Vagina (tissue), 2 donors: ENCODE measurements around the gene PPARD. TPM values are rescaled to one million over a fixed set of nuclear protein-coding genes. Genes with fewer than 3 reads are reported as not detected.
A peak's percentile ranks its signal among the peaks of the same experiment; 100 is the strongest.
"Not testable (repeated sequence)": the region's sequence is repeated elsewhere in the genome, so short reads cannot be mapped to it uniquely, and the experiment has no call there.

ENCODE experiments used
- DNase-seq, 2 donors: peaks; one replicate each; pipeline ENCODE4 v3.0.0-alpha.2; 2017; ENCODE audit errors: extremely low spot score in 2 of 2
- H3K27ac ChIP-seq: fragments of 200-600 bp; sonication (generic); one replicate; pipeline ENCODE4 v1.5.1; 2019
- H3K27me3 ChIP-seq: fragments of 200-600 bp; sonication (generic); one replicate; pipeline ENCODE4 v1.5.1; 2019
- H3K36me3 ChIP-seq, 2 donors: fragments of 200-600 bp; sonication (generic); one replicate each; pipeline ENCODE4 v1.5.1; 2017 to 2019
- H3K4me1 ChIP-seq: fragments of 200-600 bp; sonication (generic); one replicate; pipeline ENCODE4 v1.5.1; 2019
- H3K4me3 ChIP-seq, 2 donors: fragments of 200-600 bp; sonication (generic); 1 replicate in 1 of 2; 2 replicates in 1 of 2; pipeline ENCODE4 v1.5.1; 2016 to 2019
- H3K9me3 ChIP-seq: fragments of 200-600 bp; sonication (generic); one replicate; pipeline ENCODE4 v1.5.1; 2019
- POLR2A ChIP-seq, 2 donors: fragments of 450-650 bp; IDR thresholded peaks; one replicate each; pipeline ENCODE4 v1.6.1; 2017; ENCODE audit warnings: antibody characterized with exemption in 2 of 2, mild to moderate bottlenecking in 2 of 2, moderate library complexity in 2 of 2
- POLR2AphosphoS5 ChIP-seq, 2 donors: sonication (generic); formaldehyde crosslinking; IDR thresholded peaks; one replicate each; pipeline ENCODE4 v1.9.0; 2017; ENCODE audit warnings: antibody characterized with exemption in 2 of 2, mild to moderate bottlenecking in 2 of 2, low read depth in 1 of 2; ENCODE audit not compliant: insufficient read depth in 1 of 2
- intact Hi-C: fragments of 100-400 bp; cut with DNase I; formaldehyde crosslinking; loops from one replicate; pipeline ENCODE4 v1.15.1; 2023
- total RNA-seq: library from RNA; depleted of rRNA; stranded (reverse); fragments of >200 nt; gene quantifications from one replicate; pipeline ENCODE4 v1.2.3, GENCODE V29; 2016
- TF ChIP-seq, protein P1 (sequence below), 3 experiments: fragments of 450-650 bp in 2 of 3; fragments of 200-600 bp in 1 of 3; sonication (generic) in 1 of 3; IDR thresholded peaks; one replicate each; pipeline ENCODE4 v1.5.1; 2017 to 2019; ENCODE audit warnings: antibody characterized with exemption in 3 of 3, mild to moderate bottlenecking in 2 of 3, moderate library complexity in 2 of 3

The PPARD gene
- total RNA-seq, 1 donor from 2014 or later = 21.9 TPM

DNA sequence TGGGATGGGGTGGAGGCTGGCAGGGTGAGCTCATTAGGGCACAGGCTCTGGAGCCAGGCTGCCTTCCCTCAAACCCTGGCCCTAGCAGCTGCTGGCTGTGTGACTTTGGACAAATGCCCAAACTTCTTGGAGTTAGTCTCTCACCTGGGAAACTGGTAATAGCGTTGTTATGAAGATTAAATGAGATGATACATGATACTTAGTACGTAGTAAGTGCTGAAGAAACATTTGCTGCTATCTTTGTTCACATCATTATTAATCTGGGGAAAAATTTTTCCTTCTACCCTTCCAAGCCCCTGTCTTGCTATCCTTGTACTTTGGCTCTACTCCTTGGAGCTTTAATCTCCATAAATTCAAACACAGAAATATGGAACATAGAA lies 22.3 kb upstream of the PPARD start:
- H3K27ac ChIP-seq = no peak overlapping the region
- intact Hi-C loops = no loop called here
- H3K4me3 ChIP-seq = no peak overlapping the region
- no peaks in the 10 kb centered on the region for H3K36me3 ChIP-seq
- TF ChIP-seq, protein P1, sequence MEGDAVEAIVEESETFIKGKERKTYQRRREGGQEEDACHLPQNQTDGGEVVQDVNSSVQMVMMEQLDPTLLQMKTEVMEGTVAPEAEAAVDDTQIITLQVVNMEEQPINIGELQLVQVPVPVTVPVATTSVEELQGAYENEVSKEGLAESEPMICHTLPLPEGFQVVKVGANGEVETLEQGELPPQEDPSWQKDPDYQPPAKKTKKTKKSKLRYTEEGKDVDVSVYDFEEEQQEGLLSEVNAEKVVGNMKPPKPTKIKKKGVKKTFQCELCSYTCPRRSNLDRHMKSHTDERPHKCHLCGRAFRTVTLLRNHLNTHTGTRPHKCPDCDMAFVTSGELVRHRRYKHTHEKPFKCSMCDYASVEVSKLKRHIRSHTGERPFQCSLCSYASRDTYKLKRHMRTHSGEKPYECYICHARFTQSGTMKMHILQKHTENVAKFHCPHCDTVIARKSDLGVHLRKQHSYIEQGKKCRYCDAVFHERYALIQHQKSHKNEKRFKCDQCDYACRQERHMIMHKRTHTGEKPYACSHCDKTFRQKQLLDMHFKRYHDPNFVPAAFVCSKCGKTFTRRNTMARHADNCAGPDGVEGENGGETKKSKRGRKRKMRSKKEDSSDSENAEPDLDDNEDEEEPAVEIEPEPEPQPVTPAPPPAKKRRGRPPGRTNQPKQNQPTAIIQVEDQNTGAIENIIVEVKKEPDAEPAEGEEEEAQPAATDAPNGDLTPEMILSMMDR (IDR thresholded peaks at IDR 0.05) = no peak
- TF ChIP-seq POLR2AphosphoS5 (IDR thresholded peaks at IDR 0.05; ENCODE audit: insufficient read depth in 1 of 2, low read depth in 1 of 2) (no peak), POLR2A (IDR thresholded peaks at IDR 0.05) (no peak)
- peaks cover 8% of the 10 kb centered on the region for H3K4me1 ChIP-seq
- no peaks in the 10 kb centered on the region for H3K27me3 ChIP-seq
- no peaks in the 10 kb centered on the region for H3K9me3 ChIP-seq
- DNase-seq = no peak

DNA sequence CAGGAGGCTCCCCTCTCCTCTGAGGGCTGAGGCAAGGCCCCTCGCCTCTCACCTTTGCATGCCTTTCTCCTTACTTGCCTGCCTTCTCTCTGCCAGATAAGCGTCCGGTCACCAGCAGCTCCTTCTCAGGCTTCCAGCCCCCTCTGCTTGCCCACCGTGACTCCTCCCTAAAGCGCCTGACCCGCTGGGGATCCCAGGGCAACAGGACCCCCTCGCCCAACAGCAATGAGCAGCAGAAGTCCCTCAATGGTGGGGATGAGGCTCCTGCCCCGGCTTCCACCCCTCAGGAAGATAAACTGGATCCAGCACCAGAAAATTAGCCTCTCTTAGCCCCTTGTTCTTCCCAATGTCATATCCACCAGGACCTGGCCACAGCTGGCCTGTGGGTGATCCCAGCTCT lies 21.3 kb upstream of the PPARD start:
- TF ChIP-seq, protein P1 (IDR thresholded peaks at IDR 0.05) = no peak
- no peak for TF ChIP-seq POLR2AphosphoS5 (IDR thresholded peaks at IDR 0.05; ENCODE audit: insufficient read depth in 1 of 2, low read depth in 1 of 2)
- TF ChIP-seq POLR2A (IDR thresholded peaks at IDR 0.05) = no peak
- H3K27ac ChIP-seq = no peak overlapping the region
- H3K4me3 ChIP-seq = no peak overlapping the region
- intact Hi-C loops = no loop called here
- H3K9me3 ChIP-seq = no peaks in the 10 kb centered on the region
- H3K4me1 ChIP-seq = peaks cover 8% of the 10 kb centered on the region
- H3K36me3 ChIP-seq = no peaks in the 10 kb centered on the region
- peak; percentile 52 to 72 for DNase-seq
- H3K27me3 ChIP-seq = no peaks in the 10 kb centered on the region

DNA sequence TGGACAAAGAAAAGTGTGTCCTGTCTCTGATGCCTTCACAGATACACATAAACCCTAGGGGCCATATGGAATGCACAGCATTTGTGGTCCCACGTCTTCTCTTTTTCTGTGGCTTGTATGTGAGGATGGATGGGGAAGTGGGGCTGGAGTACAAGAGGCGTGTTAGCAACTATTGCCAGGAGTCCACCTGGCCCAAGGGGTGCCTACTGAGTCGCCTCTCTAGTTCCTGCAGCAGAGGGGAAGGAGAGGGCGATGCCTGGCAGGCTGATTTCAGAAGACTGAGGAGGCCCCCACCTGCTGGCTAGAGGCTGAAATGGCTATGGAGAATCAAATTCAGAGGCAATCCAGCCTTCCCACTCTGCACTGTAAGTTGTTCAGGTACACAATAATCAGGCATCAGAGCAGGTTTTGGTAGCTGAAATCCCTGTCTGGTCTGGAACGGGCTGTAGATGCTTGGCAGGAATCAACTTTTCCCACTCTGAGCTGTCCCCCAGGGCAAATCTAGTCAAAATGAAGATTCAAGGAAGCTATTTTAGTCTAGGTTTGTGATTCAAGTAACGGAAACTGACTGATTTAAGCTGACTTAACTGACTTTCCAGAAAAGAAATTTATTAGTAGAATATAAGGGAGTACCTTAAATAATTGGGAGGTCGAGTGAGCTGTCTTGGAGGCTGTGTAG lies 14.9 kb upstream of the PPARD start:
- no peaks in the 10 kb centered on the region for H3K9me3 ChIP-seq
- intact Hi-C loops = no loop called here
- no peaks in the 10 kb centered on the region for H3K27me3 ChIP-seq
- TF ChIP-seq POLR2AphosphoS5 (IDR thresholded peaks at IDR 0.05; ENCODE audit: insufficient read depth in 1 of 2, low read depth in 1 of 2) (no peak), POLR2A (IDR thresholded peaks at IDR 0.05) (no peak)
- TF ChIP-seq, protein P1 (IDR thresholded peaks at IDR 0.05) = peak in 1 of 3 experiments; percentile 24
- no peaks in the 10 kb centered on the region for H3K36me3 ChIP-seq
- H3K4me1 ChIP-seq = no peaks in the 10 kb centered on the region
- H3K27ac ChIP-seq = no peak overlapping the region
- peak; percentile 44 to 64 for DNase-seq
- H3K4me3 ChIP-seq = no peak overlapping the region

DNA sequence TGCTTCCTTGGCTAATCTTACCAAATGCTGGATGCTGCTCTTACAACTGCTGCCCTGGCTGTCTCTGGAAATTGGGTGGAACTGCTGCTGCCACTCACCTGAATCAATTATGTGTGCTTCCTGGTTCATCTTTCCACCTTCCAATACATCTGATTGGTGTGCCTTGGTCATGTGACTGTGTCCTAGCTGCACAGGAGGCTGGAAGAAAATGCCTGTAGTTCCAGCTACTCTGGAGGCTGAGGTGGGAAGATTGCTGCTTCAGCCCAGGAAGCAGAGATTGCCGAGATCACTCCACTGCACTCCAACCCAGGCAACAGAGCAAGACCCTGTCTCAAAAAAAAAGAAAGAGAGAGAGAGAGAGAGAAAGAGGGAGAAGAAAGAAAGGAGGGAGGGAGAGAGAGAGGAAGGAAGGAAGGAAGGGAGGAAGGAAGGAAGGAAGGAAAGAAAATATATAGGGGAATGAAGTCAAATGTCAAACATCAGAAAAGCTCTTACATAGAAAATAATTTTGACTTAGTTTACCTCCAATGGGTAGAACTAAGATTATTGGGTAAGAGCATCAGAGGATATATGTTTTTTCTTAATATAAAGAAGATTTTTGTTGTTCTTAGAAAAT lies 14.1 kb upstream of the PPARD start:
- Histone ChIP-seq H3K27ac (no peak overlapping the region), H3K9me3 (no peaks in the 10 kb centered on the region), H3K36me3 (no peaks in the 10 kb centered on the region), H3K4me3 (no peak overlapping the region), H3K27me3 (no peaks in the 10 kb centered on the region), H3K4me1 (no peaks in the 10 kb centered on the region)
- TF ChIP-seq POLR2A (IDR thresholded peaks at IDR 0.05) (no peak), POLR2AphosphoS5 (IDR thresholded peaks at IDR 0.05; ENCODE audit: insufficient read depth in 1 of 2, low read depth in 1 of 2) (no peak)
- TF ChIP-seq, protein P1 (IDR thresholded peaks at IDR 0.05) = no peak
- intact Hi-C loops = no loop called here
- DNase-seq = peak in 1 of 2 donors; percentile 61

DNA sequence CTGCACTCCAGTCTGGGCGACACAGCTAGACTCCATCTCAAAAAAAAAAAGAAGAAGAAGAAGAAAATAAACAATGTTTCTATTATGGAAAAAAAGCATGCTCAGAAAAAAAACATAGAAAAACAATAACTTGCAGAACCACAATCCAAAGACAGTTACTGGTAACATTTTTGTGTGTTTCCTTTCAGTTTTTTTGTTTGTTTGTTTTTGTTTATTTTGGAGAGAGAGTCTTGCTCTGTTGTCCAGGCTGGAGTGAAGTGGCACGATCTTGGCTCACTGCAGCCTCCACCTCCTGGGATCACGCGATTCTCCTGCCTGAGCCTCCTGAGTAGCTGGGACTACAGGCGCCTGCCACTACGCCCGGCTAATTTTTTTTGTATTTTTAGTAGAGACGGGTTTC lies 13.4 kb upstream of the PPARD start:
- H3K36me3 ChIP-seq, intact Hi-C loops, H3K4me1 ChIP-seq, DNase-seq, H3K27me3 ChIP-seq, H3K27ac ChIP-seq, H3K4me3 ChIP-seq, H3K9me3 ChIP-seq: not testable (repeated sequence)
